DOHH2 (cell line): Measurements from ENCODE around the gene NET1.

Experiments
- H3F3A ChIP-seq: fragments of 200-600 bp; sonication (generic), shearing (Covaris generic); 2 replicates; pipeline ENCODE4 v1.6.0; 2016; ENCODE audit warnings: antibody characterized with exemption, mild to moderate bottlenecking; ENCODE audit not compliant: control insufficient read depth, insufficient read depth
- H3K27ac ChIP-seq: fragments of 200-600 bp; sonication (generic); 2 replicates; pipeline ENCODE4 v1.5.1; 2014; ENCODE audit warnings: low read depth, mild to moderate bottlenecking, low read length, moderate library complexity
- H3K27me3 ChIP-seq: fragments of 200-600 bp; sonication (generic); 2 replicates; pipeline ENCODE4 v1.6.1; 2014; ENCODE audit warnings: mild to moderate bottlenecking, low read length, mixed read lengths; ENCODE audit not compliant: control insufficient read depth
- H3K36me3 ChIP-seq: fragments of 200-600 bp; sonication (generic); 2 replicates; pipeline ENCODE4 v1.6.1; 2014; ENCODE audit warnings: mild to moderate bottlenecking, low read length, moderate library complexity, mixed read lengths; ENCODE audit not compliant: control insufficient read depth
- H3K4me1 ChIP-seq: fragments of 200-600 bp; sonication (generic); 2 replicates; pipeline ENCODE4 v1.6.1; 2014; ENCODE audit warnings: mild to moderate bottlenecking, low read length, mixed read lengths; ENCODE audit not compliant: control insufficient read depth
- H3K4me2 ChIP-seq: fragments of 200-600 bp; sonication (generic); 2 replicates; pipeline ENCODE4 v1.6.0; 2014; ENCODE audit warnings: mild to moderate bottlenecking, low read length, moderate library complexity
- H3K4me3 ChIP-seq: fragments of 200-600 bp; sonication (generic); 2 replicates; pipeline ENCODE4 v1.5.1; 2014; ENCODE audit warnings: mild to moderate bottlenecking, low read length, mixed read lengths
- H3K79me2 ChIP-seq: fragments of 200-600 bp; sonication (generic); 2 replicates; pipeline ENCODE4 v1.6.1; 2014; ENCODE audit warnings: mild to moderate bottlenecking, low read length, mixed read lengths; ENCODE audit not compliant: control insufficient read depth
- H3K9me2 ChIP-seq: fragments of 200-600 bp; sonication (generic); replicated peaks from 2 replicates; pipeline ENCODE4 v1.6.1; 2014; ENCODE audit warnings: mild to moderate bottlenecking, low read length, mixed read lengths; ENCODE audit not compliant: control insufficient read depth
- H3K9me3 ChIP-seq: fragments of 200-600 bp; sonication (generic); 2 replicates; pipeline ENCODE4 v1.6.1; 2014; ENCODE audit warnings: antibody characterized with exemption, low read length, mixed read lengths; ENCODE audit not compliant: control insufficient read depth, insufficient read depth
- H4K20me1 ChIP-seq: fragments of 200-600 bp; sonication (generic); 2 replicates; pipeline ENCODE4 v1.6.0; 2014; ENCODE audit warnings: low read depth, mild to moderate bottlenecking, antibody characterized with exemption, low read length, moderate library complexity; ENCODE audit not compliant: control insufficient read depth, insufficient read depth
- CTCF ChIP-seq: fragments of 200-600 bp; sonication (generic); IDR thresholded peaks from one replicate; pipeline ENCODE4 v1.5.1; 2014; ENCODE audit warnings: antibody characterized with exemption, mild to moderate bottlenecking, low read depth, low read length; ENCODE audit not compliant: poor library complexity, severe bottlenecking
- EZH2phosphoT487 ChIP-seq: fragments of 200-600 bp; sonication (generic); IDR thresholded peaks from 2 replicates; pipeline ENCODE4 v1.6.1; 2017; ENCODE audit warnings: borderline replicate concordance, mild to moderate bottlenecking, antibody characterized with exemption, low read length, moderate library complexity, mixed read lengths

The NET1 gene

DNA sequence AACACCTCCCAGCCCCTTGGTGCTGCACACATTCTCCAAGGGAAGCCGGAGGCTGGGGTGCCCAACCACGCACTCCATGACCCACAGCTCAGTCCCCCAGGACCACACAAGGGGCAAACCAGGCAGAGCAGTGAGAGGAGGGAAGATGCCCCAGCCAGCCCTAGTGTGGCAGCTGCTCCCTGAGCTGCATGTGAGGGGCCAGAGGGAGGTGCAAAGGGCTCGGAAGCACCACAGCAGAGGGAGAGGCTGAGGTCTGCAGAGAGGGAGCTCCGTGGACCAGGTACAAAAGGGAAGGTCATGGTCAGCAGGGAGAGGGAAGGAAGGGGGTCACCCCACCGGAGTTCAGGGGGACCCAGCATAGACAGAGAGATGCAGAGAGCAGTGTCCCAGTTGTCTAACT, 88.6 kb downstream of the NET1 start:
- Histone ChIP-seq H3F3A (no peaks in the 10 kb centered on the region), H3K9me2 (no peaks in the 10 kb centered on the region), H3K27me3 (peaks cover 27% of the 10 kb centered on the region), H3K4me3 (no peak overlapping the region), H3K79me2 (no peaks in the 10 kb centered on the region), H3K4me2 (no peak overlapping the region), H3K36me3 (no peaks in the 10 kb centered on the region), H3K9me3 (no peaks in the 10 kb centered on the region), H3K27ac (no peak overlapping the region), H3K4me1 (no peaks in the 10 kb centered on the region), H4K20me1 (no peaks in the 10 kb centered on the region)
- TF ChIP-seq EZH2phosphoT487 (no peak), CTCF (no peak)

- H3F3A ChIP-seq = no peaks in the 10 kb centered on the region
- H3K79me2 ChIP-seq = no peaks in the 10 kb centered on the region
- no peak for TF ChIP-seq EZH2phosphoT487
- TF ChIP-seq CTCF = no peak
- H3K4me3 ChIP-seq = no peak overlapping the region
- no peaks in the 10 kb centered on the region for H3K4me1 ChIP-seq
- no peaks in the 10 kb centered on the region for H4K20me1 ChIP-seq
- H3K9me3 ChIP-seq = no peaks in the 10 kb centered on the region
- H3K4me2 ChIP-seq = no peak overlapping the region
- no peak overlapping the region for H3K27ac ChIP-seq
- no peaks in the 10 kb centered on the region for H3K9me2 ChIP-seq
- H3K27me3 ChIP-seq = peaks cover 27% of the 10 kb centered on the region
- no peaks in the 10 kb centered on the region for H3K36me3 ChIP-seq
Observed at GRCh38 chr10:5502061-5502521, 89.7 kb downstream of the NET1 start.

- H3K79me2 ChIP-seq = no peaks in the 10 kb centered on the region
- no peaks in the 10 kb centered on the region for H3K36me3 ChIP-seq
- H3F3A ChIP-seq = no peaks in the 10 kb centered on the region
- no peak overlapping the region for H3K27ac ChIP-seq
- no peak for TF ChIP-seq CTCF
- no peak for TF ChIP-seq EZH2phosphoT487
- no peaks in the 10 kb centered on the region for H3K4me1 ChIP-seq
- peaks cover 27% of the 10 kb centered on the region for H3K27me3 ChIP-seq
- H3K4me3 ChIP-seq = no peak overlapping the region
- no peaks in the 10 kb centered on the region for H3K9me2 ChIP-seq
- no peaks in the 10 kb centered on the region for H3K9me3 ChIP-seq
- no peak overlapping the region for H3K4me2 ChIP-seq
- H4K20me1 ChIP-seq = no peaks in the 10 kb centered on the region
Observed at GRCh38 chr10:5502571-5503476, 90.5 kb downstream of the NET1 start.
